Measurements from ENCODE around the gene ABCG1. TPM values are rescaled to one million over a fixed set of nuclear protein-coding genes. Genes with fewer than 3 reads are reported as not detected.

ABCG1 gene
- total RNA-seq, 2 experiments from 2014 or later: 11.6 to 16.3 TPM

DNA sequence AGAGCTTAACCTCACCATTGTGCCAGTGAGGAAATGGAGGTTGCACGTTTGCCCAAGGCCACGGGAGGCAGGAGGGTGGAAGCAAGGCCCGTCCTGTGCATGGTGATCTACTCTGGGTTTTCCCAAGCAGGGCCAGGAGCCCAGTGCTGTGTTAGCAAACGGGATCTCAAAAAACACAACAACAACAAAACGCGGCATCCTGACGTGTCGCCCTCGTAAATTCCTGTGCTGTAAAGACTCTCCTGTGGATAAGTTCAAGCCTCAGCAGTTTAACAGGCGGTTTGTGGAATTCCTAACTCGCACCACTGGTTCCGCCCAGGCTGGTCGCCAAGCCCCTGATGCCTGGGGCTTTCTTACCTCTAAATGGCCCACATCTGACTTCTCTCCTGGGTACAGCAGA, 57.1 kb downstream of the ABCG1 start:
- H3K4me1 Mint-ChIP-seq: no peaks in the 10 kb centered on the region
- ChIA-PET CTCF (interaction anchor here (0.8 kb wide), 1 partner anchor 20 kb away, joined by 4 read pairs; no protein-coding TSS in a partner anchor), POLR2A (no interaction called here)
- DNase-seq (no peak), ATAC-seq (no peak)
- intact Hi-C loops (cut with DNase I, micrococcal nuclease): no loop called here
- no peak overlapping the region for H3K27ac Mint-ChIP-seq
- no peaks in the 10 kb centered on the region for H3K27me3 Mint-ChIP-seq
- peaks cover 10% of the 10 kb centered on the region for H3K36me3 Mint-ChIP-seq (ENCODE audit: low read depth)
- H3K4me3 Mint-ChIP-seq: no peak overlapping the region
- H3K9me3 Mint-ChIP-seq (ENCODE audit: low read depth): no peaks in the 10 kb centered on the region

DNA sequence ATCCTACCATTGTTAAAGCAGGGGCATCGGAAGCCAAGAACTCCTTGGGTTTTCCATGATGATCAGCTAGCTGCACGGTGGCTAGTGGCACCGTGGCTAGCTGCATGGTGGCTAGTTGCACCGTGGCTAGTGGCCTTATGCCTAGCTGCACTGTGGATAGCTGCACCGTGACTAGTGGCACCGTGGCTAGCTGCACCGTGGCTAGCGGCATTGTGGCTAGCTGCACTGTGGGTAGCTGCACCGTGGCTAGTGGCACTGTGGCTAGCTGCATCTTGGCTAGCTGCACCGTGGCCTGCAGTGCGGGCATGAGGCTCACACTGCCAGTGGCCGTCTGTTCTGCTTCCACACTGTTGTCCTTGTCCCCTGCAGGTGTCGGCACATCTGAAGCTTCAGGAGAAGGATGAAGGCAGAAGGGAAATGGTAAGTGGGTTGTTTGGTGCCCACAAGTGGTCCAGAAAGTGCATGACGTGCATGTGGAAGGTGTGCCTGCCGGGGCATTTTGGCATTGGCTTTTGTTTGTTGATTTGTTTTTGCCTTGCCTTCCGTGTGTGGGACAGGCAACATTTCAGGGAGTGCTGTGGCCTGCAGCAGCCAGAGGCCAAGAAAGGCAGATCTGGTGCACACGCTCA, 57.7 kb downstream of the ABCG1 start:
- ATAC-seq: no peak
- ChIA-PET POLR2A (no interaction called here), CTCF (interaction anchor here (0.8 to 1.4 kb wide), 2 partner anchors 19 to 34 kb away, joined by 4 to 5 read pairs; no protein-coding TSS in a partner anchor)
- Mint-ChIP-seq H3K9me3 (ENCODE audit: low read depth) (no peaks in the 10 kb centered on the region), H3K36me3 (ENCODE audit: low read depth) (peaks cover 7% of the 10 kb centered on the region), H3K4me3 (no peak overlapping the region), H3K27me3 (no peaks in the 10 kb centered on the region), H3K4me1 (no peaks in the 10 kb centered on the region), H3K27ac (no peak overlapping the region)
- DNase-seq: no peak
- intact Hi-C loops (cut with DNase I, micrococcal nuclease): no loop called here

DNA sequence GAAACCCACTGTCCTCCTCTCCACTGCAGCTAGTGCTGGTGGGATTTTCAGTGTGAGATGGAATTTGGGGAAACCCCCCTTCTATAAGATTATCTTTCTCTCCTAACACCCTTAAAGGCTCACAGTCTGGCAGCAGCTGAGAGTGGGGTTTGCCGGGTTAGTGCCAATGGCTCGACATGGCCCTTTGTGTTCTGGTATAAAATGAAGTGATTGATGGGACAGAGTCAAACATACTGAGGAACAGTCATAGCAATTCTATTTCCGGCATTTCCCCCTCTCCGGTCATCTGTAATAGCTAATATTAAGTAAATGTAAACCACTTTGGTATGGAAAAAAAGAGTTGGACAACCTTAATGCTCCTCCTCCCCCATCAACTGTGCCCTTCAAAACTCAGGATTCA, 58.7 kb downstream of the ABCG1 start:
- intact Hi-C loops (cut with DNase I, micrococcal nuclease): no loop called here
- ATAC-seq (no peak), DNase-seq (no peak)
- Mint-ChIP-seq H3K4me3 (no peak overlapping the region), H3K4me1 (no peaks in the 10 kb centered on the region), H3K27me3 (no peaks in the 10 kb centered on the region), H3K36me3 (ENCODE audit: low read depth) (peaks cover 7% of the 10 kb centered on the region), H3K27ac (no peak overlapping the region), H3K9me3 (ENCODE audit: low read depth) (no peaks in the 10 kb centered on the region)
- CTCF ChIA-PET: interaction anchor here (1.4 kb wide), 1 partner anchor 33 kb away, joined by 5 read pairs; no protein-coding TSS in a partner anchor
- POLR2A ChIA-PET: no interaction called here

DNA sequence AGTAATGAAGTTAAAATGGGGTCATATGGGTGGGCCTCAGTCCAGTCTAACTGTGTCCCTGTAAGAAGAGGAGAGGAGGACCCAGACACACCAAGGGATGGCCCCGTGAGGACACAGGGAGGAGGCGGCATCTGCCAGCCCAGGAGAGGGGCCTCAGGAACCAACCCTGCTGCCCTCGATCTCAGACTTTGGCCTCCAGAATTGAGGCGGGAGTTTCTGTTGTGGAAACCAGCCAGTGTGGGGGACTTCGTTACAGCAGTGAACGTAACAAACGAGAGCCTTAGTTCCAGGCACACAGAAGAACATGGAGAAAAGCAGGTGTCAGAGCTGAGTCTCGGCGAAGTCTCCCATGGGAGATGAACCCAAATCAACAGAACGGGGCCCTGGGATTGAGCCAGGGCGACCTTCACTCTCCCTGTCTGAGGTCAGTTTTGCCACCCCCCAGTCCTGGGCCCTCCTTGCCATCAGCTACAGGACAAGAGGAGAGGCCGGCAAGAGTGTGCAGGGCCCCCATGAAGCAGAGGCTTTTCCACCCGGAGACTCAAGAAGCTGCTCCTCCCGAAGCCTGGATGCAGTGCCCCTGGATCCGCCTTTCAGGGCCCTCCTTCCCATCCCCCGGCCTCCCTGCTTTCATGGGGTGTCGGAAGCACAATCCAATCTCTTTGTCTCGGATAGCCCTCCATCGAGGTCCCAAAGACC, 59.7 kb downstream of the ABCG1 start:
- Mint-ChIP-seq H3K36me3 (ENCODE audit: low read depth) (peaks cover 7% of the 10 kb centered on the region), H3K4me1 (no peaks in the 10 kb centered on the region), H3K4me3 (no peak overlapping the region), H3K27me3 (no peaks in the 10 kb centered on the region), H3K9me3 (ENCODE audit: low read depth) (no peaks in the 10 kb centered on the region), H3K27ac (no peak overlapping the region)
- no peak for DNase-seq
- CTCF ChIA-PET: no interaction called here
- ATAC-seq: no peak
- intact Hi-C loops (cut with DNase I, micrococcal nuclease): no loop called here
- POLR2A ChIA-PET: interaction anchor here (0.5 kb wide), 1 partner anchor 292 kb away, joined by 4 read pairs; no protein-coding TSS in a partner anchor

DNA sequence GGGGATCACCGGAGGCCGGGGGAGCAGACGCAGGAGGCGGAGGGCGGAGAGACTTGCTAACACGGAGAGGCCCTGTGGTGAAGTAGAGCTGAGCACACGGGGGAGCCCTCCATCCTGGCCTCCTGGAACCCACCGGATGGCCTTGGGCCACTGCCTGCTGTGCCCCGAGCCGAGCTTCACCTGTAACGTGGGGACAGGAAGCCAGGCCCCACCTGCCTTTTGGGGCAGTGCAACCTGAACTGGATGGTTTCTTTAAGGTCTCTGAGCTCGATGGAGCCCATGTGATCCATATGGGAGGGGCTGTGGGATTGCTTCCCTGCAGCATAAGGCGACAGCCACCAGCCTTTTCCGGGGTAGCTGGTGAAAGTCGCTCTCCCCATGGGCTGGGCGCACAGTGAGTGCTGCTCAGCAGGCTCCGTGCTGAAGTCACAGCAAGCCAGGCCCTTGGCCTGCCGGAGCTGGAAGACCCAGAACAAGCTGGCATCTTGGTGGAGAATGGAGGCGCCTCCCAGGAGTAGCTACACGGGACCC, 60.5 kb downstream of the ABCG1 start:
- CTCF ChIA-PET: interaction anchor here (1.0 to 1.3 kb wide), 3 partner anchors 21 to 133 kb away, joined by 3 to 6 read pairs (median 4); no protein-coding TSS in a partner anchor

DNA sequence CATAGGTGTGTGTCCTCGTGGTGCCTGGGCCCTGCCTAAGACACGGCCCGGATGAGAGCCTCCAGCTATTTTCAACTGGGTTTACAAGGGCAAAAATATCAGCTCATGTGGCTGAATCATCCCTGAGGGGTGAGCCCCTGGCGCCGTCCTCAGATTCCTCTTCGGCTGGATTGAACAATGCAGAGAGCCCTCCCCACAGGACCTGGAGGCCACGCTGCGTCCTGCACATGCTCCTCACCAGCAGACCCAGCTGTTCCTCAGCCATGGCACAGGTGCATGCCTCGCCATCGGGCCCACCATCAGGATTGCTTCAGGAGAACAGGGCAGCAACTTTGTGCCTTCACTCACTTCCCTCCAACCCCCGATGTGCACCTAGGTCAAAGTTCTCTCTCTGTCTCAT, 60.9 kb downstream of the ABCG1 start:
- no peak overlapping the region for H3K27ac Mint-ChIP-seq
- no peak overlapping the region for H3K4me3 Mint-ChIP-seq
- DNase-seq (no peak), ATAC-seq (no peak)
- no peaks in the 10 kb centered on the region for H3K9me3 Mint-ChIP-seq (ENCODE audit: low read depth)
- ChIA-PET CTCF (interaction anchor here (1.0 to 1.3 kb wide), 3 partner anchors 21 to 134 kb away, joined by 3 to 6 read pairs (median 4); no protein-coding TSS in a partner anchor), POLR2A (no interaction called here)
- no peaks in the 10 kb centered on the region for H3K27me3 Mint-ChIP-seq
- H3K36me3 Mint-ChIP-seq (ENCODE audit: low read depth): peaks cover 6% of the 10 kb centered on the region
- no peaks in the 10 kb centered on the region for H3K4me1 Mint-ChIP-seq
- intact Hi-C loops (cut with DNase I, micrococcal nuclease): no loop called here

More for the DNA sequence above, 60.5 kb downstream of the ABCG1 start:
- H3K9me3 Mint-ChIP-seq (ENCODE audit: low read depth): no peaks in the 10 kb centered on the region
- no peaks in the 10 kb centered on the region for H3K4me1 Mint-ChIP-seq
- ATAC-seq (no peak), DNase-seq (no peak)
- H3K27me3 Mint-ChIP-seq: no peaks in the 10 kb centered on the region
- H3K27ac Mint-ChIP-seq: no peak overlapping the region
- intact Hi-C loops (cut with DNase I, micrococcal nuclease): no loop called here
- H3K36me3 Mint-ChIP-seq (ENCODE audit: low read depth): peaks cover 7% of the 10 kb centered on the region
- POLR2A ChIA-PET: interaction anchor here (0.5 kb wide), 1 partner anchor 293 kb away, joined by 4 read pairs; no protein-coding TSS in a partner anchor
- no peak overlapping the region for H3K4me3 Mint-ChIP-seq

DNA sequence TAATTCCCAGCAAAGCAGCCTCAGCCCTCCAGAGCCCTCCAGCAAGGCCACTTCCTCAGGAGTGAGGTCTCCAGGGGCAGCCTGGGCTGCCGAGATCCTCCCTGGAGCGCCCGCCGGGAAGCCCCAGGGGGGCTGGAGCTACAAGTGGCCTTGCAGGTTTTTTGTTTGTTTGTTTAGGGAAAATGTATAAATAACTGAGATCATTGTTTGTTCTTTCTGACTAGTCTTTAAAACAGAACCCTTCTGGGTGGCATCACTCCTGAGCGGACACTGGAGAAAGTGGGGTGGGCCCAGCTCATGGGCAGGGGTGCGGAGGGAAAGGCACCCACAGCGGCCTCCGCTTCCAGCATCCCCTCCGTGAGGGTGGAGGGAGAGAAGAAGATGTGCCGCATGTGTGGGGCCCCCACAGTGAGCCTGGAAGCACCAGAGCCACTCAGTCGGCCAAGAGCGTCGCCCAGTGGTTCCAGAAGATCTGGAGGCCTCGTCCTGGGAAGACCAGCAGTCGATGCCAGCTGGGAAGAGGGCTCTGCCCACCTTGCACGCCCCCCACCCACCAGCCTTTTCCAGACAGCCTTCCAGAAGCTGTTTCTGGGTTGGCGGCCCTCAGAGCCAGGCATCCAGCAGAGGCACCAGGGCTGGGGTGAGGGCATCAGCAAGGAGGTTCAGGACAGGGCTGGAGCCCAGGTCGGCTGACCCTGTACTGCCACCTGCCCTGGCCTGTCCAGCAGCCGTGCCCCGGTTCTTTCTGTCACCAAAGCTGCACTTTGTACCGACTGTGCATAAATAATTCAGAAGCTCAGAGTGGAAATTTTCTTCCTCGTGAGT, 61.6 kb downstream of the ABCG1 start:
- H3K27me3 Mint-ChIP-seq: no peaks in the 10 kb centered on the region
- ATAC-seq (no peak), DNase-seq (no peak)
- intact Hi-C loops (cut with DNase I, micrococcal nuclease): no loop called here
- H3K36me3 Mint-ChIP-seq (ENCODE audit: low read depth): peaks cover 2% of the 10 kb centered on the region
- H3K4me3 Mint-ChIP-seq: no peak overlapping the region
- CTCF ChIA-PET: interaction anchor here (1.0 to 1.3 kb wide), 3 partner anchors 22 to 135 kb away, joined by 3 to 6 read pairs (median 4); no protein-coding TSS in a partner anchor
- POLR2A ChIA-PET: no interaction called here
- no peaks in the 10 kb centered on the region for H3K4me1 Mint-ChIP-seq
- H3K27ac Mint-ChIP-seq: no peak overlapping the region
- no peaks in the 10 kb centered on the region for H3K9me3 Mint-ChIP-seq (ENCODE audit: low read depth)

DNA sequence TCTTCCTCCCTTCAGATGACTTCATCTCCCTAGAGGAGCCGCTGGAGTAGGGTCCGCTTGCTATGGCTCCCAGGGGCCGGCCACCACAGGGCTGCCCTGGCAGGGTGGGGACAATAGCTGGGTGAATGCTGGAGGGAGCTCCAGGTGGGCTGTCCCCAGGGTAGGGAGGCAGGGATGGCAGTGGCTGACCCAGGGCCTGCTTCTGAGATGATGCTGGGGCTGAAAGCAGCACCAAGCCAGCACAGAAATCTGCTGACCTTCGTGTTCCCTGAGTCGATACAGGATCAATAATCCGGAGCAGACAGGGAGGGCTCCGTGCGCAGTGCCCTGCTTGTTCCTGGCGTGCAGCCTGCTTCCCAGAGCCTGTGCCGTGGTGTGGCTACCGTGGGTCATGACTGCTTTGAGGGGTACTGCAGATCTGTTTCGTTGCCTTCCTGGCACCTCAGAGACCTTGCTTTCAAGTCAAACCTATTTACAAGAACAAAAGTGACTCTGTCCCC, 62.3 kb downstream of the ABCG1 start:
- H3K9me3 Mint-ChIP-seq (ENCODE audit: low read depth): no peaks in the 10 kb centered on the region
- no peak for ATAC-seq
- ChIA-PET POLR2A (no interaction called here), CTCF (no interaction called here)
- no peaks in the 10 kb centered on the region for H3K27me3 Mint-ChIP-seq
- no peaks in the 10 kb centered on the region for H3K4me1 Mint-ChIP-seq
- no peak for DNase-seq
- no peak overlapping the region for H3K27ac Mint-ChIP-seq
- H3K4me3 Mint-ChIP-seq: no peak overlapping the region
- intact Hi-C loops (cut with DNase I, micrococcal nuclease): no loop called here
- H3K36me3 Mint-ChIP-seq (ENCODE audit: low read depth): peaks cover 4% of the 10 kb centered on the region

DNA sequence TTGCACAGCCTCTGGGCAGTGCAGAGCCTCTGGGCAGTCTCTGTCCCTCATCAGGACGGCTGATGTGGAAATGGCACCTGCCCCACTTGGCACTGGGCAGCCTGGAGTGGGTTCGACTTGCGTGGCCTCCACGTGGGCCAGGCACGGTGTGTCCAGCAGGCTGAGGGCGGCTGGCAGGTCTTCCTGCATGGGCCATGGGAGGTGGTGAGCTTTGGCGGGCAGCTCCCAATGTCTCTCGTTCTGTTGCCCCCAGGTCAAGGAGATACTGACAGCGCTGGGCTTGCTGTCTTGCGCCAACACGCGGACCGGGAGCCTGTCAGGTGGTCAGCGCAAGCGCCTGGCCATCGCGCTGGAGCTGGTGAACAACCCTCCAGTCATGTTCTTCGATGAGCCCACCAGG, 63.1 kb downstream of the ABCG1 start:
- Mint-ChIP-seq H3K27ac (no peak overlapping the region), H3K36me3 (ENCODE audit: low read depth) (peaks cover 9% of the 10 kb centered on the region), H3K27me3 (no peaks in the 10 kb centered on the region), H3K4me1 (no peaks in the 10 kb centered on the region), H3K4me3 (no peak overlapping the region), H3K9me3 (ENCODE audit: low read depth) (no peaks in the 10 kb centered on the region)
- ChIA-PET POLR2A (no interaction called here), CTCF (no interaction called here)
- ATAC-seq: no peak
- intact Hi-C loops (cut with DNase I, micrococcal nuclease): no loop called here
- no peak for DNase-seq

DNA sequence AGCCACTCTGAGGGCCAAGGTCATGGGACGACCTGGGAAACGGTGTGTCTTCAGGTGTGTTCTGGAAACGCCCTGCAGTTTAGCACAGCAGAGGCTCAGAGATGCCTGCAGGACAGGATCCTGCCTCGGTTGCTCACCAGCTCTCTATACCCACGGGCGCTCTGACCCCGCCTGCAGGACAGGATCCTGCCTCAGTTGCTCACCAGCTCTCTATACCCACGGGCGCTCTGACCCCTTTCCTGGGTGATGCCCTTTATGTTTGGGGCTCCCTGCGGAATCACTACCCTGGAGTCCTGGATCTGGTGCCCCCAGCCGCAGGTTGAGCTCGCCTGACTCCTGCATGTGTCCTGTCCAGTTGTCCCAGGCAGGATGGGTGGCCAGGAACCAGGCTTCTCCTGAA, 63.8 kb downstream of the ABCG1 start:
- Mint-ChIP-seq H3K27me3 (no peaks in the 10 kb centered on the region), H3K9me3 (ENCODE audit: low read depth) (no peaks in the 10 kb centered on the region), H3K27ac (no peak overlapping the region), H3K4me1 (no peaks in the 10 kb centered on the region), H3K36me3 (ENCODE audit: low read depth) (peaks cover 11% of the 10 kb centered on the region), H3K4me3 (no peak overlapping the region)
- ATAC-seq: no peak
- intact Hi-C loops (cut with DNase I, micrococcal nuclease): no loop called here
- ChIA-PET POLR2A (no interaction called here), CTCF (no interaction called here)
- DNase-seq: no peak

DNA sequence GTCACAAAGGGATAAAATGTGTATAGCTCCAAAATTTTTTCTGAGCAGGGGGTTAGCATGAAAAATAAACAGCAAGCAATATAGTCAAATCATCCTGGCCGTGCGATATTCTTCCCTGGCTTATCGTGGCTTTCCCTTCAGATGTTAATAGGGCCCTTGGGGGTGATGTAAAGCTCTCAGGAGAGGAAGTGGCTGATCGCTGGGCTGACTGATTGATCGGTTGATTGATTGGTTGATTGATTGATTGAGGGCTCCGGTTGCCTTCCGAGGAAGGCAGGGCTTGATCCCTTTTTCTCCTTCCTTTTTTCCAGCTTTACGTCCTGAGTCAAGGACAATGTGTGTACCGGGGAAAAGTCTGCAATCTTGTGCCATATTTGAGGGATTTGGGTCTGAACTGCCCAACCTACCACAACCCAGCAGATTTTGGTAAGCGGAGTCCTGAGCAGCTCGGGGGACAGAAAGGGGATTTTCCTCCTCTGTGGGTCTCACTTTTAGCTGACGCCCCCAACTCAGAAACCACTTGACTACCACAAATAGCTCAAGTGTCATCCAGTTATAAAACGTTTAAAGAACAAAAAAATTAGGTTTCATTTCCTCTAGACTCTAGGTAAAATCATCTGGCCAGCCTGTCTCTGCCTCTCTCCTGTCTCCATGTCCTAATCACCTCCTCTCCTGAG, 66.8 kb downstream of the ABCG1 start:
- no peak overlapping the region for H3K27ac Mint-ChIP-seq
- DNase-seq: no peak
- no peaks in the 10 kb centered on the region for H3K4me1 Mint-ChIP-seq
- no peak overlapping the region for H3K4me3 Mint-ChIP-seq
- no peak for ATAC-seq
- CTCF ChIA-PET: interaction anchor here (2.8 kb wide), 1 partner anchor 27 kb away, joined by 9 read pairs; no protein-coding TSS in a partner anchor
- H3K27me3 Mint-ChIP-seq: no peaks in the 10 kb centered on the region
- H3K9me3 Mint-ChIP-seq (ENCODE audit: low read depth): no peaks in the 10 kb centered on the region
- peaks cover 26% of the 10 kb centered on the region for H3K36me3 Mint-ChIP-seq (ENCODE audit: low read depth)
- POLR2A ChIA-PET: no interaction called here
- intact Hi-C loops (cut with DNase I, micrococcal nuclease): no loop called here

All from activated CD4-positive, alpha-beta T cell treated with anti-CD3 and anti-CD28 coated beads for 36 hours (primary cell).